GM23338 (cell line): ENCODE measurements around the gene SMYD3. TPM values are rescaled to one million over a fixed set of nuclear protein-coding genes. Genes with fewer than 3 reads are reported as not detected.

Source experiments
- CREB1 ChIP-seq: fragments of 250-450 bp; sonication (Bioruptor Pico); IDR thresholded peaks from 2 replicates; pipeline ENCODE4 v1.5.0; 2020; ENCODE audit warnings: low read depth, mild to moderate bottlenecking, moderate library complexity
- ETS1 ChIP-seq: IDR thresholded peaks from 2 replicates; pipeline ENCODE4 v1.6.1; 2016; ENCODE audit warnings: antibody characterized with exemption
- POLR2AphosphoS5 ChIP-seq: IDR thresholded peaks from 2 replicates; pipeline ENCODE4 v1.6.1; 2016; ENCODE audit warnings: antibody characterized with exemption, low read depth
- REST ChIP-seq: IDR thresholded peaks from one replicate; pipeline ENCODE4 v1.6.1; 2018; ENCODE audit warnings: antibody characterized with exemption; ENCODE audit not compliant: unreplicated experiment
- ZNF114 ChIP-seq: fragments of 250-450 bp; sonication (Bioruptor Pico); IDR thresholded peaks from 2 replicates; pipeline ENCODE4 v1.5.0; 2020; ENCODE audit warnings: mild to moderate bottlenecking, moderate library complexity
- polyA plus RNA-seq: library from polyadenylated mRNA; unstranded; fragments of >200 nt; fragmentation: Nextera tagmentation; extraction: Ambion mirVana; gene quantifications from 2 replicates; pipeline ENCODE4 v1.2.1, GENCODE V29; 2016
- total RNA-seq: library from RNA; depleted of rRNA; stranded (reverse); fragments of >200 nt; shearing (Covaris generic); gene quantifications from 2 replicates; pipeline ENCODE4 v1.2.3, GENCODE V29; 2014
- TF ChIP-seq, protein P1 (sequence below): fragments of 250-450 bp; sonication (Bioruptor Pico); IDR thresholded peaks from 2 replicates; pipeline ENCODE4 v1.5.0; 2020; ENCODE audit warnings: mild to moderate bottlenecking, moderate library complexity

The SMYD3 gene
- total and polyA plus RNA-seq, 2 experiments from 2014 or later, result 31.8 to 34.4 TPM

DNA sequence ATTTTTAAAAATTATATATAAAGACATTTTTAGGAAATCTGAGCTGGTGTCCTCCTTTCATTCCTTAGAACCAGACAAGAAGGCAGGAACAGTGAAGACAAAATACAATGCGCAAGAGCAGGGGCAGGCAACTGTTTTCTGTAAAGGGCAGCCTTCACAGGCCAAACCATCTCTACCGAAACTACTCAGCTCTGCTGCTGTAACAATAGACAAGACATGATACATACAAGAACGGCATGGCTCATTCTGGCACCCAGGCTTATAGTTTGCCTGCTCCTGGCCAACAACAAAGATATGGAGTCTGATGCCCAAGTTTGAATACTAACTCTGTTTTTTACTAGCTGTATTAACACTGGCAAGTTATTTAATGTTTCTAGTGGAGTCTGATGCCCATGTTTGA is 232.0 kb downstream of the SMYD3 start (continued):
- TF ChIP-seq, protein P1, sequence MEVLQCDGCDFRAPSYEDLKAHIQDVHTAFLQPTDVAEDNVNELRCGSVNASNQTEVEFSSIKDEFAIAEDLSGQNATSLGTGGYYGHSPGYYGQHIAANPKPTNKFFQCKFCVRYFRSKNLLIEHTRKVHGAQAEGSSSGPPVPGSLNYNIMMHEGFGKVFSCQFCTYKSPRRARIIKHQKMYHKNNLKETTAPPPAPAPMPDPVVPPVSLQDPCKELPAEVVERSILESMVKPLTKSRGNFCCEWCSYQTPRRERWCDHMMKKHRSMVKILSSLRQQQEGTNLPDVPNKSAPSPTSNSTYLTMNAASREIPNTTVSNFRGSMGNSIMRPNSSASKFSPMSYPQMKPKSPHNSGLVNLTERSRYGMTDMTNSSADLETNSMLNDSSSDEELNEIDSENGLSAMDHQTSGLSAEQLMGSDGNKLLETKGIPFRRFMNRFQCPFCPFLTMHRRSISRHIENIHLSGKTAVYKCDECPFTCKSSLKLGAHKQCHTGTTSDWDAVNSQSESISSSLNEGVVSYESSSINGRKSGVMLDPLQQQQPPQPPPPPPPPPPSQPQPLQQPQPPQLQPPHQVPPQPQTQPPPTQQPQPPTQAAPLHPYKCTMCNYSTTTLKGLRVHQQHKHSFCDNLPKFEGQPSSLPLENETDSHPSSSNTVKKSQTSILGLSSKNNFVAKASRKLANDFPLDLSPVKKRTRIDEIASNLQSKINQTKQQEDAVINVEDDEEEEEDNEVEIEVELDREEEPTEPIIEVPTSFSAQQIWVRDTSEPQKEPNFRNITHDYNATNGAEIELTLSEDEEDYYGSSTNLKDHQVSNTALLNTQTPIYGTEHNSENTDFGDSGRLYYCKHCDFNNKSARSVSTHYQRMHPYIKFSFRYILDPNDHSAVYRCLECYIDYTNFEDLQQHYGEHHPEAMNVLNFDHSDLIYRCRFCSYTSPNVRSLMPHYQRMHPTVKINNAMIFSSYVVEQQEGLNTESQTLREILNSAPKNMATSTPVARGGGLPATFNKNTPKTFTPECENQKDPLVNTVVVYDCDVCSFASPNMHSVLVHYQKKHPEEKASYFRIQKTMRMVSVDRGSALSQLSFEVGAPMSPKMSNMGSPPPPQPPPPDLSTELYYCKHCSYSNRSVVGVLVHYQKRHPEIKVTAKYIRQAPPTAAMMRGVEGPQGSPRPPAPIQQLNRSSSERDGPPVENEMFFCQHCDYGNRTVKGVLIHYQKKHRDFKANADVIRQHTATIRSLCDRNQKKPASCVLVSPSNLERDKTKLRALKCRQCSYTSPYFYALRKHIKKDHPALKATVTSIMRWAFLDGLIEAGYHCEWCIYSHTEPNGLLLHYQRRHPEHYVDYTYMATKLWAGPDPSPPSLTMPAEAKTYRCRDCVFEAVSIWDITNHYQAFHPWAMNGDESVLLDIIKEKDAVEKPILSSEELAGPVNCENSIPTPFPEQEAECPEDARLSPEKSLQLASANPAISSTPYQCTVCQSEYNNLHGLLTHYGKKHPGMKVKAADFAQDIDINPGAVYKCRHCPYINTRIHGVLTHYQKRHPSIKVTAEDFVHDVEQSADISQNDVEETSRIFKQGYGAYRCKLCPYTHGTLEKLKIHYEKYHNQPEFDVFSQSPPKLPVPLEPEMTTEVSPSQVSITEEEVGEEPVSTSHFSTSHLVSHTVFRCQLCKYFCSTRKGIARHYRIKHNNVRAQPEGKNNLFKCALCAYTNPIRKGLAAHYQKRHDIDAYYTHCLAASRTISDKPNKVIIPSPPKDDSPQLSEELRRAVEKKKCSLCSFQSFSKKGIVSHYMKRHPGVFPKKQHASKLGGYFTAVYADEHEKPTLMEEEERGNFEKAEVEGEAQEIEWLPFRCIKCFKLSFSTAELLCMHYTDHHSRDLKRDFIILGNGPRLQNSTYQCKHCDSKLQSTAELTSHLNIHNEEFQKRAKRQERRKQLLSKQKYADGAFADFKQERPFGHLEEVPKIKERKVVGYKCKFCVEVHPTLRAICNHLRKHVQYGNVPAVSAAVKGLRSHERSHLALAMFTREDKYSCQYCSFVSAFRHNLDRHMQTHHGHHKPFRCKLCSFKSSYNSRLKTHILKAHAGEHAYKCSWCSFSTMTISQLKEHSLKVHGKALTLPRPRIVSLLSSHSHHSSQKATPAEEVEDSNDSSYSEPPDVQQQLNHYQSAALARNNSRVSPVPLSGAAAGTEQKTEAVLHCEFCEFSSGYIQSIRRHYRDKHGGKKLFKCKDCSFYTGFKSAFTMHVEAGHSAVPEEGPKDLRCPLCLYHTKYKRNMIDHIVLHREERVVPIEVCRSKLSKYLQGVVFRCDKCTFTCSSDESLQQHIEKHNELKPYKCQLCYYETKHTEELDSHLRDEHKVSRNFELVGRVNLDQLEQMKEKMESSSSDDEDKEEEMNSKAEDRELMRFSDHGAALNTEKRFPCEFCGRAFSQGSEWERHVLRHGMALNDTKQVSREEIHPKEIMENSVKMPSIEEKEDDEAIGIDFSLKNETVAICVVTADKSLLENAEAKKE, result no peak
- TF ChIP-seq REST (no peak), POLR2AphosphoS5 (no peak), ETS1 (no peak), CREB1 (no peak), ZNF114 (CRISPR knock-in tag) (no peak)
